IMR-90 (cell line): Measurements from ENCODE around the gene HBD. TPM values are rescaled to one million over a fixed set of nuclear protein-coding genes. Genes with fewer than 3 reads are reported as not detected.

Source experiments
- ATAC-seq: fragments of 200-7000 bp; cut with Tn5 transposase; 2 replicates; pipeline ENCODE4 v1.9.1; 2020; ENCODE audit warnings: low read depth, mild to moderate bottlenecking, moderate library complexity
- BruUV-seq: library from RNA; stranded (reverse); fragments of 400-500 nt; replicated peaks from 2 replicates; lab custom pipeline; 2021; lab: Mats Ljungman, UMichigan
- CTCF ChIA-PET: fragments of 300-600 bp; formaldehyde crosslinking; extraction: SDS; loops from one replicate; lab custom pipeline; 2021; ENCODE audit warnings: antibody characterized with exemption; lab: Yijun Ruan, JAX
- POLR2A ChIA-PET: fragments of 300-600 bp; sonication (Branson Sonifier 250); formaldehyde crosslinking; loops from one replicate; lab custom pipeline; 2022; ENCODE audit warnings: antibody characterized with exemption; ENCODE audit not compliant: unreplicated experiment; lab: Charles Lee
- DNase-seq: peaks from one replicate; pipeline ENCODE4 v3.0.0; 2013
- H2AFZ ChIP-seq: replicated peaks from 2 replicates; pipeline ENCODE3; 2013; ENCODE audit warnings: low read length, mild to moderate bottlenecking; ENCODE audit not compliant: poor library complexity
- H2AK5ac ChIP-seq: 2 replicates; pipeline ENCODE4 v1.6.1; 2013; ENCODE audit warnings: low read depth, low read length, inconsistent platforms
- H2AK9ac ChIP-seq: replicated peaks from 2 replicates; pipeline ENCODE3; 2013; ENCODE audit warnings: mild to moderate bottlenecking, low read depth, low read length, moderate library complexity; ENCODE audit not compliant: poor library complexity
- H2BK120ac ChIP-seq: 2 replicates; pipeline ENCODE4 v1.6.1; 2013; ENCODE audit warnings: low read depth, low read length, inconsistent platforms
- H2BK15ac ChIP-seq: 3 replicates; pipeline ENCODE4 v1.6.1; 2013; ENCODE audit warnings: low read depth, low read length, inconsistent platforms
- H2BK20ac ChIP-seq: 2 replicates; pipeline ENCODE4 v1.6.1; 2013; ENCODE audit warnings: low read depth, mild to moderate bottlenecking, inconsistent platforms, low read length, moderate library complexity
- H2BK5ac ChIP-seq: 2 replicates; pipeline ENCODE4 v1.6.1; 2013; ENCODE audit warnings: mild to moderate bottlenecking, low read depth, low read length, inconsistent platforms; ENCODE audit not compliant: poor library complexity, severe bottlenecking
- H3K14ac ChIP-seq: replicated peaks from 2 replicates; pipeline ENCODE4 v1.6.1; 2013; ENCODE audit warnings: low read depth, low read length, inconsistent platforms
- H3K18ac ChIP-seq: 2 replicates; pipeline ENCODE4 v1.6.1; 2013; ENCODE audit warnings: low read depth, low read length, control low read depth
- H3K23ac ChIP-seq: 2 replicates; pipeline ENCODE4 v1.6.1; 2013; ENCODE audit warnings: low read depth, low read length, inconsistent platforms
- H3K27ac ChIP-seq: 2 replicates; pipeline ENCODE4 v1.5.1; 2013; ENCODE audit warnings: mild to moderate bottlenecking, control low read depth, low read length; ENCODE audit not compliant: insufficient read depth
- H3K27me3 ChIP-seq: 2 replicates; pipeline ENCODE4 v1.6.1; 2013; ENCODE audit warnings: low read length; ENCODE audit not compliant: control insufficient read depth, insufficient read depth
- H3K36me3 ChIP-seq: 2 replicates; pipeline ENCODE4 v1.6.1; 2013; ENCODE audit warnings: low read length, mixed read lengths; ENCODE audit not compliant: control insufficient read depth, insufficient read depth
- H3K4ac ChIP-seq: 2 replicates; pipeline ENCODE4 v1.6.1; 2013; ENCODE audit warnings: low read depth, low read length, inconsistent platforms
- H3K4me1 ChIP-seq: 2 replicates; pipeline ENCODE4 v1.6.1; 2013; ENCODE audit warnings: low read length, mixed read lengths; ENCODE audit not compliant: control insufficient read depth, insufficient read depth
- H3K4me2 ChIP-seq: 2 replicates; pipeline ENCODE4 v1.6.1; 2013; ENCODE audit warnings: low read depth, mild to moderate bottlenecking, control low read depth, low read length, moderate library complexity
- H3K4me3 ChIP-seq: 2 replicates; pipeline ENCODE4 v1.5.1; 2013; ENCODE audit warnings: low read depth, mild to moderate bottlenecking, control low read depth, low read length, moderate library complexity; ENCODE audit not compliant: insufficient read depth
- H3K56ac ChIP-seq: 2 replicates; pipeline ENCODE4 v1.6.1; 2013; ENCODE audit warnings: low read length, inconsistent platforms; ENCODE audit not compliant: insufficient read depth; ENCODE audit errors: extremely low read depth
- H3K79me1 ChIP-seq, 2 experiments: 2 replicates each; pipeline ENCODE4 v1.6.1; 2013; ENCODE audit warnings: low read length in 2 of 2, inconsistent platforms in 1 of 2, low read depth in 1 of 2
- H3K9ac ChIP-seq: 2 replicates; pipeline ENCODE4 v1.6.1; 2013; ENCODE audit warnings: low read depth, low read length, control low read depth
- H3K9me1 ChIP-seq: 2 replicates; pipeline ENCODE4 v1.6.1; 2013; ENCODE audit warnings: low read length, inconsistent platforms; ENCODE audit not compliant: insufficient read depth
- H3K9me3 ChIP-seq: 2 replicates; pipeline ENCODE4 v1.6.1; 2013; ENCODE audit warnings: low read length; ENCODE audit not compliant: control insufficient read depth, insufficient read depth
- H4K20me1 ChIP-seq: 2 replicates; pipeline ENCODE4 v1.6.1; 2013; ENCODE audit warnings: low read length, inconsistent platforms; ENCODE audit not compliant: insufficient read depth
- H4K5ac ChIP-seq: 2 replicates; pipeline ENCODE4 v1.6.1; 2013; ENCODE audit warnings: mild to moderate bottlenecking, low read depth, low read length, control low read depth
- H4K8ac ChIP-seq, 2 experiments: 2 replicates each; pipeline ENCODE4 v1.6.1; 2013; ENCODE audit warnings: low read depth in 2 of 2, low read length in 2 of 2, control low read depth in 1 of 2, inconsistent platforms in 1 of 2
- H4K91ac ChIP-seq: 2 replicates; pipeline ENCODE4 v1.6.1; 2013; ENCODE audit warnings: low read depth, low read length, inconsistent platforms; ENCODE audit not compliant: insufficient read depth
- BHLHE40 ChIP-seq: fragments of 150-350 bp; IDR thresholded peaks from 2 replicates; pipeline ENCODE4 v1.6.1; 2016; ENCODE audit warnings: mild to moderate bottlenecking, low read depth, low read length
- CTCF ChIP-seq: conservative IDR thresholded peaks from 2 replicates; pipeline ENCODE4 v1.5.1; 2012; ENCODE audit warnings: mild to moderate bottlenecking, low read depth, low read length, improper control_type of control experiment
- NFE2L2 ChIP-seq: fragments of 150-350 bp; IDR thresholded peaks from 2 replicates; pipeline ENCODE4 v1.6.1; 2016; ENCODE audit warnings: low read depth, mild to moderate bottlenecking, low read length
- RAD21 ChIP-seq: IDR thresholded peaks from 2 replicates; pipeline ENCODE4 v1.6.1; 2012; ENCODE audit warnings: low read length, improper control_type of control experiment
- SMC3 ChIP-seq: fragments of 150-350 bp; IDR thresholded peaks from 2 replicates; pipeline ENCODE4 v1.6.1; 2016; ENCODE audit warnings: low read depth, mild to moderate bottlenecking, antibody characterized with exemption, low read length, moderate library complexity
- WGBS, 2 experiments: methylation state at CpG; one replicate each; pipeline versions ENCODE4 v1.1.5 to v1.1.7; 2013; ENCODE audit warnings: missing lambda C conversion rate in 2 of 2; ENCODE audit not compliant: insufficient read length in 1 of 2; ENCODE audit errors: extremely low coverage in 2 of 2; 5-methylcytosine and 5-hydroxymethylcytosine counted together
- dilution Hi-C: fragments of 300-500 bp; cut with HindIII; formaldehyde crosslinking; loops from one replicate; pipeline ENCODE4 v1.14.3; 2018; ENCODE audit warnings: low sequenced_read_pairs; ENCODE audit not compliant: unreplicated experiment
- in situ Hi-C: fragments of 300-500 bp; cut with MboI; formaldehyde crosslinking; loops from 3 replicates; pipeline ENCODE4 v1.14.3; 2019; ENCODE audit warnings: low sequenced_read_pairs, inconsistent platforms, mixed read lengths
- intact Hi-C: fragments of 100-400 bp; cut with micrococcal nuclease; formaldehyde crosslinking; loops from 2 replicates; pipeline ENCODE4 v1.10.0; 2022
- polyA plus RNA-seq, 3 experiments: library from polyadenylated mRNA; depleted of rRNA; stranded (reverse); fragments of >200 nt; gene quantifications; 2 replicates each; pipeline ENCODE4 v1.2.3, GENCODE V29; 2012; ENCODE audit warnings: low replicate concordance in 1 of 3
- total RNA-seq: library from RNA; depleted of rRNA; stranded (reverse); fragments of >200 nt; gene quantifications from 2 replicates; pipeline ENCODE4 v1.2.3, GENCODE V29; 2012

HBD gene
- total and polyA plus RNA-seq, 2 of the 4 experiments (the other 2 are of a cell fraction), result 6.3 to 12.0 TPM

GRCh38 chr11:5204787-5205186 is 29.5 kb downstream of the HBD start:
- H3K9me3 ChIP-seq, result no peaks in the 10 kb centered on the region
- H3K9me1 ChIP-seq, result no peaks in the 10 kb centered on the region
- H3K4me3 ChIP-seq, result no peak overlapping the region
- no TSS peak for BruUV-seq
- 0 out of 4 replicates have a peak, but pooled peaks cover 0 to 3% of the 10 kb centered on the region in 2 experiments for H3K79me1 ChIP-seq
- H4K91ac ChIP-seq, result 0 out of 2 replicates have a peak overlapping the region, but pooled peaks have one; percentile 0
- H3K56ac ChIP-seq, result no peak overlapping the region
- H2BK5ac ChIP-seq, result peak overlapping the region; percentile 99
- H3K9ac ChIP-seq, result no peak overlapping the region
- in situ Hi-C loops, result loop anchor here (5.0 to 10.0 kb wide), 2 partner anchors 80 to 168 kb away; no protein-coding TSS in a partner anchor
- POLR2A ChIA-PET, result interaction anchor here (0.7 kb wide), 1 partner anchor 161 kb away, joined by 5 read pairs; no protein-coding TSS in a partner anchor
- no peak overlapping the region for H3K27ac ChIP-seq
- peak overlapping the region; percentile 67; the same call in 1 of the 2 replicates for H2BK20ac ChIP-seq
- H4K5ac ChIP-seq, result no peak overlapping the region; the same call in 1 of the 2 replicates
- TF ChIP-seq BHLHE40, result no peak
- TF ChIP-seq NFE2L2, result no peak
- peak; percentile 91 for TF ChIP-seq RAD21
- peak; percentile 82 for TF ChIP-seq CTCF
- TF ChIP-seq SMC3, result peak; percentile 91
- H2BK15ac ChIP-seq, result no peak overlapping the region
- peak overlapping the region in 1 of 2 experiments; percentile 16; a peak in 1 of 4 replicates for H4K8ac ChIP-seq
- no peaks in the 10 kb centered on the region for H4K20me1 ChIP-seq
- H2AK5ac ChIP-seq, result no peak overlapping the region
- no peaks in the 10 kb centered on the region for H3K27me3 ChIP-seq
- H3K23ac ChIP-seq, result no peak overlapping the region
- peak overlapping the region; percentile 25; the same call in 1 of the 2 replicates for H2BK120ac ChIP-seq
- H3K36me3 ChIP-seq, result 0 out of 2 replicates have a peak, but pooled peaks cover 1% of the 10 kb centered on the region
- peak overlapping the region; percentile 4; the same call in 1 of the 2 replicates for H3K4ac ChIP-seq
- no peak overlapping the region for H2AFZ ChIP-seq
- peaks cover 4% of the 10 kb centered on the region; the same call in 1 of the 2 replicates for H3K4me1 ChIP-seq
- dilution Hi-C loops, result no loop called here
- H2AK9ac ChIP-seq, result no peak overlapping the region
- ATAC-seq (peak; percentile 94), DNase-seq (peak; percentile 90)
- H3K14ac ChIP-seq, result peak overlapping the region; percentile 0; the same call in 1 of the 2 replicates
- WGBS, 2 experiments, result no CpG with 5 or more reads among the region's 1 CpG
- CTCF ChIA-PET, result interaction anchor here (0.6 to 1.1 kb wide), 4 partner anchors 75 to 93 kb away, joined by 3 to 5 read pairs (median 4); no protein-coding TSS in a partner anchor
- H3K18ac ChIP-seq, result peak overlapping the region; percentile 31; the same call in 1 of the 2 replicates
- intact Hi-C loops, result loop anchor here (1.0 to 5.0 kb wide), 6 partner anchors 80 to 604 kb away; partner anchors contain the start of gene OR52N2
- H3K4me2 ChIP-seq, result no peak overlapping the region
